NCI-H1105 (cell line): ENCODE data around the gene L3HYPDH.
"Not testable (repeated sequence)": the region's sequence is repeated elsewhere in the genome, so short reads cannot be mapped to it uniquely, and the experiment has no call there.

ENCODE experiments used
- DNase-seq: peaks from one replicate; lab custom pipeline; 2025; lab: John Stamatoyannopoulos, UW

The L3HYPDH gene

GRCh38 chr14:59478540-59478939 is 5.7 kb downstream of the L3HYPDH start:
- DNase-seq, result no peak

- no peak for DNase-seq
Measured at GRCh38 chr14:59475709-59476108, 8.5 kb downstream of the L3HYPDH start.

GRCh38 chr14:59474172-59474571 is 10.0 kb downstream of the L3HYPDH start:
- no peak for DNase-seq

GRCh38 chr14:59465316-59466135 is 18.7 kb downstream of the L3HYPDH start, which contains the start of gene GPR135:
TSS of gene GPR135 (minus strand) at chr14:59465380. CDS start at chr14:59465226, 154 bp downstream.
- peak; percentile 64 for DNase-seq

GRCh38 chr14:59464486-59465315 is 19.5 kb downstream of the L3HYPDH start:
- DNase-seq, result peak; percentile 64

GRCh38 chr14:59463787-59464485 is 20.3 kb downstream of the L3HYPDH start:
- no peak for DNase-seq

- no peak for DNase-seq
Measured at GRCh38 chr14:59461891-59462290, 22.3 kb downstream of the L3HYPDH start.

- no peak for DNase-seq
Measured at GRCh38 chr14:59460378-59460777, 23.8 kb downstream of the L3HYPDH start.

GRCh38 chr14:59458486-59458885 is 25.7 kb downstream of the L3HYPDH start:
- no peak for DNase-seq

GRCh38 chr14:59455411-59455810 is 28.8 kb downstream of the L3HYPDH start:
- no peak for DNase-seq

- DNase-seq, result no peak
Measured at GRCh38 chr14:59454139-59454538, 30.1 kb downstream of the L3HYPDH start.

- DNase-seq, result no peak
Measured at GRCh38 chr14:59451849-59452248, 32.4 kb downstream of the L3HYPDH start.

GRCh38 chr14:59450716-59451115 is 33.5 kb downstream of the L3HYPDH start:
- DNase-seq, result no peak

- not testable (repeated sequence) for DNase-seq
Measured at GRCh38 chr14:59448673-59449072, 35.5 kb downstream of the L3HYPDH start.

GRCh38 chr14:59439256-59439965 is 44.8 kb downstream of the L3HYPDH start:
- DNase-seq, result no peak

GRCh38 chr14:59438195-59438647 is 46.0 kb downstream of the L3HYPDH start:
- no peak for DNase-seq

- no peak for DNase-seq
Measured at GRCh38 chr14:59435987-59436386, 48.2 kb downstream of the L3HYPDH start.

GRCh38 chr14:59435101-59435500 is 49.1 kb downstream of the L3HYPDH start:
- no peak for DNase-seq

- no peak for DNase-seq
Measured at GRCh38 chr14:59429790-59430189, 54.4 kb downstream of the L3HYPDH start.

GRCh38 chr14:59428581-59429012 is 55.6 kb downstream of the L3HYPDH start:
- no peak for DNase-seq
